GM15510 (cell line): ENCODE results near the gene ST3GAL3.
A peak's percentile ranks its signal among the peaks of the same experiment; 100 is the strongest.

Source experiments
- POLR2A ChIP-seq: IDR thresholded peaks from 3 replicates; pipeline ENCODE4 v1.6.1; 2011; ENCODE audit warnings: borderline replicate concordance; ENCODE audit not compliant: insufficient read length; ENCODE audit errors: extremely low read depth

The ST3GAL3 gene, protein sequence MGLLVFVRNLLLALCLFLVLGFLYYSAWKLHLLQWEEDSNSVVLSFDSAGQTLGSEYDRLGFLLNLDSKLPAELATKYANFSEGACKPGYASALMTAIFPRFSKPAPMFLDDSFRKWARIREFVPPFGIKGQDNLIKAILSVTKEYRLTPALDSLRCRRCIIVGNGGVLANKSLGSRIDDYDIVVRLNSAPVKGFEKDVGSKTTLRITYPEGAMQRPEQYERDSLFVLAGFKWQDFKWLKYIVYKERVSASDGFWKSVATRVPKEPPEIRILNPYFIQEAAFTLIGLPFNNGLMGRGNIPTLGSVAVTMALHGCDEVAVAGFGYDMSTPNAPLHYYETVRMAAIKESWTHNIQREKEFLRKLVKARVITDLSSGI

DNA sequence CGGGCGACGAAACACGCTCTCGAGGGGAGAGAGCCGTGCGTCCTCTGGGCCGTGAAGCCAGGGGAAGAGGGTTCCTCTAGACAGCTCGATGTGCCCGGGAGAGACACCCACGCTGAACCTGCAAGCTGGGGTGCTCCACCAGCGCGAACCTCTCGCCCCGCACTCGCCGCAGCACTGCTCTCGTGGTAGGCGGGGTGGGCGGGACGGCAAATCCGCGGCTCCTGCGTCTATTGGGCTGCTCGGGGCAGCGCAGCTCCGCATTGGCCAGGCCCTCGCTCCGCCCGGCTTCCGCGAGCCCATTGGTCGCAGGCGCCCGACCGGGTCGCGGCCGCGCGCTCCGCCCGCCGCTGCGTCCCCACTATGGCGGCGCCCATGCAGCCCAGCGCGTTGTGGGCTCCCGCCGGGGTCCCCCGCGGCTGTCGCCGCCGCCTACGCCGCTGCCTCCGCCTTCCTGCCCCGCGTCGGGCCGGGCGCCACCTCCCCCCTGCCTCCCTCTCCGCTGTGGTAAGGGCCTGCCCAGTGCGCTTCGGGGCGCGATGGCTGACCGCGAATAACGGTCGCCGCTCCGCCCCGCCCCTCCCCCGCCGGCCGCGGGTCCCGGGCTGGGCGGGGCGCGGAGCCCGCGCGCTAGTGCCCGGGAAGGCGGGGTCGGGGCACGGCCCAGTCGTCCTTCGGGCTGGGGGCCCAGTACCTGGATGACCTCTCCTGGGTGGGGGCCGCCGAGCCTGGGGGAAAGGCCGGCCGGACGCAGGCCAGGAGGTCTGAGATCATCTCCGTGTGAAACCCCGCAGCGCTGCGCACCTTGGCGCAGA lies at the start of gene ST3GAL3:
TSS of gene ST3GAL3 (plus strand) at position 347 of the 812 bp plus-strand sequence. CDS start 28,727 bp downstream, outside the sequence.
- TF ChIP-seq POLR2A = peak; percentile 96

DNA sequence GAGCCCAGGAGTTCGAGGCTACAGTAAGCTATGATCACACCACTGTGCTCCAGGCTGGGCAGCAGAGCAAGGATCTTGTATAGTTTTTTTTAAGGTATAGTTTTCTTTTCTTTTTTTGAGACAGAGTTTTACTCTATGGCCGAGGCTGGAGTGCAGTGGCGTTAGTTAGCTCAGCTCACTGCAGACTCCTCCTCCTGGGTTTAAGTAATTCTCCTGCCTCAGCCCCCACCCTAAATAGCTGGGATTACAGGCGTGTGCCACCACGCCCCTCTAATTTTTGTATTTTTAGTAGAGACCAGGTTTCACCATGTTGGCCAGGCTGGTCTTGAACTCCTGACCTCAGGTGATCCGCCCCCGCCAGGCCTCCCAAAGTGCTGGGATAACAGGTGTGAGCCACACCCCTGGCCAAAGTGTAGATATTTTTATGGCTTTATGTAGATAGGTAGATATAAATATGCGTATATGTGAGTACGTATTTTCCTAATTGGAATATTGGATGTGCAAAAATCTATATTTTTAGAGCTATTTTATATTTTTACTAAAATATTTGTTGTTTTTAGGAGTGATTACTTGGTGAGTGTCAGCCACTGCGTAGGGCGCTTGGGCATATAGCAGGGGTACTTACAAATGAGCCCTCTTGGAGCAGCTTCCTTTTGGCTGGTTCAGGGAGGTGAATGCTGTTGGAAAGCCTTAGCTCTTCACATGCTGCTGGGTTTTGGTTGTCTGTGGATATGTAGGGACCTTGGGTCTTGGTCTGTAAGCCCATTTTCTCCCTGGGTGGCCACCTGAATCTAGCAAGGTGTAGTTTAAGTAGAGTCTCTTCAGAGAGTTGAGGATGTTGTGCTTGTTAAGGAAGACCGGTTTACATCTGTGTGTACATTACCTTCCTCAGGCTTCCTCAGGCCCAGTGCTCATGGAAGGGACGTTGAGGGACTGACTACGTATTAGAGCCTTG lies 47.8 kb upstream of the ST3GAL3 start:
- TF ChIP-seq POLR2A = no peak

DNA sequence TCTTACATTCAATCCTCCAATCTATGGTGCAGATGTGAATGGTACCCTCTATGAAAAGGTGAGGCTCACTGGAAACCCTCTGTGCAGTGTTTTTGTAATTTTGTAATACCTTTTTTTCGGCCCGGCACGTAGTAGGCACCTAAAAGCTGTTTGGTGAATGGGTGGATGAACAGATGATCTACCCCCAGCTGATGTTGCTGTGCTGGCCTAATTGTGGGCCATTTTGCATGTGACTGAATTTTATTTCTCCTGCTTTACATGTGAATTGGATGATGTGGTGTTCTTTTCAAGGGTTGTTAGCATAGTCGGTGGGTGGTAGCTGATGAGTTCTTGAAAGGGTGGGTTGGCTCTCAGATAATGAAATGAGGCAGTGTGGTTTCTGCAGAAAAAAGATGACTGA lies 47.0 kb upstream of the ST3GAL3 start:
- TF ChIP-seq POLR2A = no peak

DNA sequence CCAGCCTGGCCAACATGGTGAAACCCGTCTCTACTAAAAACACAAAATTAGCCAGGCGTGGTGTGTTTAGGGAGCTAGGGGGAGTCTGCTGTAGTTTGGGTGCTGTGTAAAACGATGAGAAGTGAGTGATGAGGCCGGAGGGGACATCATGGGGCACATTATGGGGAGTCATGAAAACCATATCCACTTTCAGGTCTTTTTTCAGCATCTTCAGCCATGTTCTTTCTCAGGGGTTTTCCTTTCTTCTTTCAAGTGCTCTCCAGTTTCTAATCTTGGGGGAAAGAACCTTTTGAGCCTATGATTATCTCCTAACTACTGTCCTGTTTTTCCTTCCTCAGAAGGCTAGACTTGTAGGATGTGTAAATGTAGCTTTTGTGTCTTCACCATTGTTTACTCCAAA lies 43.0 kb upstream of the ST3GAL3 start:
- no peak for TF ChIP-seq POLR2A

DNA sequence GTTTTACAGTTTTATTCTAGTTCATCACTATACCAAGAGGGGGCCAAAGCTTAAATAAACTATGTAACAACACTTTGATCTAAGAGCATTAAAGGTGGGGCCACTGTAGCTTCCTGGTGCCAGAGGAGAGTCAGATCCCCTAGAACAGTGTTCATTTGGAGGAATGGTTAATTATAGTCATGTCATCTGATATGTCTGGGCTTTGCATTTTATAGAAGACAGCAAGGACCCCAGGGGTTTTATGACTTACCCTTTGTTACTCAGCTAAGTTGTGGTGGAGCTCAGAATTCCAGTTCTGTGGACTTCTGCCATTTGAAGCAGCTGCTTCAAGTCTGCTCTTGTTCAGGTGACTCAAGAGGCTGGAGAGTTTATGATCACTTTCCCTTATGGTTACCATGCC lies 40.7 kb upstream of the ST3GAL3 start:
- TF ChIP-seq POLR2A = no peak

DNA sequence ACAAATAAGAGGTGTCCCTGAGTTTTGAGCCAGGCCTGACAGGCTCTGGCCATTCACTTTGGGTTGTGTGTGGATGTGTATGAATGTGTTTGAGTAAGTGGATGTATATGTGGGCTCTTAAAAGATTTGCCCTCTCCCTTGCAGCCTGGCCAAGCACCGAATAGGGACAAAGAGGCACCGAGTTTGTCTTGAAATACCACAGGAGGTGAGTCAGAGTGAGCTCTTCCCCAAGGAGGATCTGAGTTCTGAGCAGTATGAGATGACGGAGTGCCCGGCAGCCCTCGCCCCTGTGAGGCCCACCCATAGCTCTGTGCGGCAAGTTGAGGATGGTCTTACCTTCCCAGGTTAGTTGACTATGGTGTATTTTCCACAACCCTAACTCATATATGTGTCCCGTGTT lies 38.4 kb upstream of the ST3GAL3 start:
- TF ChIP-seq POLR2A = no peak

DNA sequence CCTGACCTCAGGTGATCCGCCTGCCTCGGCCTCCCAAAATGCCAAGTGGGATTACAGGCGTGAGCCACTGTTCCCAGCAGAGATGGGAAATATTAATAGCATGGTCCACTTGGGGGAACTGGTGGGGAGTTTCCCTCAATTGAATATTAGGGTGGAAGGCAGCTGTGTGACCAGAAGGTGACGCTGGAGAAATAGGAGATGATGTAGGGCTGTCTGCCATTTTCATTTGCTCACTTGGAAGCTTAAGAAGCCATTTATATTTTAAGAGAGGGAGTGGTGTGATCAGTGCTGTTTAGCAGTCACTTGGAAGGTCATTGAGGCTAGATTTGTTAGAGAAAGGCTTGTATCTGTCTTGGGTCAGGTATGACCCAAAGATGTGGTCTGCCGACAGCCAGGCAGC lies 37.5 kb upstream of the ST3GAL3 start:
- TF ChIP-seq POLR2A = no peak

DNA sequence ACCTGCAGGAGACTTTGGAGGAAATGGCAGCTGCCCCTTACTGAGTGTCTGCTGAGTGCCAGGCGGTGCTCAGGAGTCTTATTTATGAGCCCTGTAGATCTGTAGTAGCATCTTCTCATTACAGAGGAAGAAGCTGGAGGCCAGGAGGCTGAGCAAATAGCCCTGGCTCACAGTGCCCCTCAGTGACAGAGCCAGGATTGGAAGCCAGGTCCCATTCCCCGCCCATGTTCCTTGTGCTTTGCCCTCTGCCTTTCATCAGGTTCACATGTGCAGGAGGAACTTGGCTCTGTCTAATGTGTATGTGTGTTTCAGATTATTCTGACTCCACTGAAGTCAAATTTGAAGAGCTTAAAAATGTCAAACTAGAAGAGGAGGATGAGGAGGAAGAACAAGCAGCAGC lies 36.1 kb upstream of the ST3GAL3 start:
- TF ChIP-seq POLR2A = no peak

DNA sequence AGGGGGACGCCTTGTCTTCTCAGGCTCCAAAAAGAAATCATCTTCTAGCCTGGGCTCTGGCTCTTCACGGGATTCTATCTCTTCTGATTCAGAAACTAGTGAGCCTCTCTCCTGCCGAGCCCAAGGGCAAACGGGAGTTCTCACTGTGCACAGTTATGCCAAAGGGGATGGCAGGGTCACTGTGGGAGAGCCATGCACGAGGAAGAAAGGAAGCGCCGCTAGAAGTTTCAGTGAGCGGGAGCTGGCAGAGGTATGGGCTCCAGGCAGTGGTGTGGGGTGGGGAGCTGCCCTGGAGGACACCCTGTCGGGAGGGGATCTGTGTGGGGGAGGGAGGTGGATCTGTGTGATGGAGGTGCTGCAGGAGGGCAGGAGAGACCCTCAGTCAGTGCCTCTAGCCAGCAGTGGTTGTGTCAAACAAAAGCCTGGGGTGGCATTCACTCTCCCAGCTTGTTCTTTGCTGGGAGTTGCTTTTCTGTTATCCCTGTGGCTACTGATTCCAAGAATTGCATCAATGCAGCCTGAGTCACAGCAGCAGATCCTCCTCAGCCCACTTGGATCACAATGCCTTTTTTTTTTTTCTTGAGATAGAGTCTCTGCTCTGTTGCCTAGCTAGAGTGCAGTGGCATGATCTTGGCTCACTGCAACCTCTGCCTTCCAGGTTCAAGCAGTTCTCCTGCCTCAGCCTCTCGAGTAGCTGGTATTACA lies 35.6 kb upstream of the ST3GAL3 start:
- no peak for TF ChIP-seq POLR2A

DNA sequence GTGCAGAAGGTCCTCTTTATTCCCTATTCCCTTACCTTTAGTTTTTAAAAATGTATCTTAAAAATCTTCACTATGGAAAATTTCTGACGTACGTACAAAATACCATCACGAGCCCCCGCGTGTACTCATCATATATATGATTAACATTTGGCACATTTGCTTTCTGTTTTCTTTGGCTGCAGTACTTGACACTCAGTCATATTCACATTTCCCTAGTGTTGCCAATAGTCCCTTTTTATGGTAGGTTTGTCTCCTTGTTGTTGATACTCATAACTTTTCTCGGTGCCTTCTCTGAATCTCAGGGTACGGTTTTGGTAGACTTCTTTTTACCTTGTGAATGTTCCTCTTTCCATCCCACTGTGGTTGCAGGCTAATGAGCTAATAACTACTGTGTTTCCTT lies 34.1 kb upstream of the ST3GAL3 start:
- TF ChIP-seq POLR2A = no peak

DNA sequence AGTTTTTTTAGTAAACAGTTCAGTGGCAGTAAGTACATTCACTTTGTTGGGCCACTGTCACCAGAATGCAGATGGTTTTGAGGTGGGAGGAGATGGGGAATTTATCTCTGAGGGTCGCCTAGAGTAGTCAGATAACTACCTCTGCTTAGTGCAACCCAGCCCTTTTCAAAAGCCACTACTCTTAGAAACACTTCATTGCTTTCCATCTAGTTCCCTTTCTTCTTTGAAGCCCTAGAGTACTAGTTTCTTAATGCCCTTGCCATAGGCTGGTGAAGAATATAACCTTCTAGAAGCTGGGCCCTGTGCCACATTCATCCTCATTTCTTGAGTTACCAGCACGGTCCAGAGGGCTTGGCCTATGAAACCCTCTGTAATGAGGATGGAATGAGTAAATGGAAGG lies 28.4 kb upstream of the ST3GAL3 start:
- TF ChIP-seq POLR2A = no peak

DNA sequence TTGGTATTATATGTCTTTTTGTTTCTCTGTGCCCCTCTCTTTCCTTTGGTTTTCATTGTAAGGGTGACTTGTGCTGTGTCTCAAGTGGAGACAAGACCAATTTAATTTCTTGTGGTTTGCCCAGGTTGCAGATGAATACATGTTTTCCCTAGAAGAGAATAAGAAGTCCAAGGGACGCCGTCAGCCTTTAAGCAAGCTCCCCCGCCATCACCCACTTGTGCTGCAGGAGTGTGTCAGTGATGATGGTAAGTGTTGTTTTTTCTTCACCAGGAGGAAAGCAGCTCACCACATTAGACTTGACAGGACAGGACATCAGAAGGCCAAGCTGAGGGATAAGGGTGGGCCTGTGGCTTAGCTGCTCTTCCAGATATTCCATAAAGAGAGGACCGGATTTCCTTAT lies 23.8 kb upstream of the ST3GAL3 start:
- no peak for TF ChIP-seq POLR2A

DNA sequence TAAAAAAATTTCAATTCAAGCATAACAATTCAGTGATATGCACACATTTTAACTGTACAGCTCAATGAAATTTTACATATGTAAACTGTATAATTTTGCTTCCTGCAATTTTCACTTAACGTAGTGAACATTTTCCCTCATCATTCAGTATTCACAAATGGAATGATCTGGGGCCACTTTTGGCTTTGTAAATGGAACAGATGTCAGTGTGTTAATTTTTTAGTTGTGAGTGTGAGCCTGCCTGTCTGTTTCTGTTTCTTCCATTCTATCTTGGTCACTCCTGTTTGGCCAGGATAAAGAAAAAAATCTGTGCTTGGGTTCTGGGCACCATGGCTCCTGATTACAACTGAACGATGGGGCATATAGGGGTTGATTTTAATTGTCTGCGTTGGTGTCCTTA lies 20.5 kb upstream of the ST3GAL3 start:
- TF ChIP-seq POLR2A = no peak
